ENCODE data around the gene ERGIC3.

The ERGIC3 gene

DNA sequence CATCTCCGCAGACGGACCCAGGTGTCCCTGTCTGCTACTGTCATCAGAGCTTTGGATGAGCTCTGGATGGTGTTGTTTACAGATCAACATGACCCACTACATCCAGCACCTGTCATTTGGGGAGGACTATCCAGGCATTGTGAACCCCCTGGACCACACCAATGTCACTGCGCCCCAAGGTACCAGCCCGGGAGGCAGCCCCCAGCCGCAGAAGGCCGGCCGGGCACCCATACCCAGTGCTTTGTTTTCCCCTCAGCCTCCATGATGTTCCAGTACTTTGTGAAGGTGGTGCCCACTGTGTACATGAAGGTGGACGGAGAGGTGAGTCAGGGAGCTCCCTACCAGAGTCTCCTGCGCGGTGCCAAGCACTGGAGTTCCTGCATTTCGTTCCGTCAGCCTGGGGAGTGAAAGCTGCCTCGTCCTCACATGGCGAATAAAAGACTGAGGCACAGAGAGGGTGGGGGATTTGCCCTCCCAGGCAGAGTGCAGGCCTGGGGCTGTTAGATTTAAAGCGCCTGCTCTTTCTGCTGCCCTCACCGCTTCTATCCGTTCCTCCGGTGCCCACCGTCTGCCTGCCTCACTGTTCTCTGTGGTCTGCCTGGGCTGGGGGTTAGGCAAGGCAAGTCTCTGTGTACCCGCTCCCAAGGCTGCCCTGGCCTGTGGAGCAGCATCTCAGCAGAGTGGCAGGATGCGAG, 14.2 kb downstream of the ERGIC3 start:
- DNase-seq (ENCODE audit: insufficient read length, low spot score), result peak; percentile 8
- TF ChIP-seq, protein P1, sequence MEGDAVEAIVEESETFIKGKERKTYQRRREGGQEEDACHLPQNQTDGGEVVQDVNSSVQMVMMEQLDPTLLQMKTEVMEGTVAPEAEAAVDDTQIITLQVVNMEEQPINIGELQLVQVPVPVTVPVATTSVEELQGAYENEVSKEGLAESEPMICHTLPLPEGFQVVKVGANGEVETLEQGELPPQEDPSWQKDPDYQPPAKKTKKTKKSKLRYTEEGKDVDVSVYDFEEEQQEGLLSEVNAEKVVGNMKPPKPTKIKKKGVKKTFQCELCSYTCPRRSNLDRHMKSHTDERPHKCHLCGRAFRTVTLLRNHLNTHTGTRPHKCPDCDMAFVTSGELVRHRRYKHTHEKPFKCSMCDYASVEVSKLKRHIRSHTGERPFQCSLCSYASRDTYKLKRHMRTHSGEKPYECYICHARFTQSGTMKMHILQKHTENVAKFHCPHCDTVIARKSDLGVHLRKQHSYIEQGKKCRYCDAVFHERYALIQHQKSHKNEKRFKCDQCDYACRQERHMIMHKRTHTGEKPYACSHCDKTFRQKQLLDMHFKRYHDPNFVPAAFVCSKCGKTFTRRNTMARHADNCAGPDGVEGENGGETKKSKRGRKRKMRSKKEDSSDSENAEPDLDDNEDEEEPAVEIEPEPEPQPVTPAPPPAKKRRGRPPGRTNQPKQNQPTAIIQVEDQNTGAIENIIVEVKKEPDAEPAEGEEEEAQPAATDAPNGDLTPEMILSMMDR (IDR thresholded peaks at IDR 0.05; ENCODE audit: insufficient read depth, missing control alignments), result no peak
- no peak for FAIRE-seq

DNA sequence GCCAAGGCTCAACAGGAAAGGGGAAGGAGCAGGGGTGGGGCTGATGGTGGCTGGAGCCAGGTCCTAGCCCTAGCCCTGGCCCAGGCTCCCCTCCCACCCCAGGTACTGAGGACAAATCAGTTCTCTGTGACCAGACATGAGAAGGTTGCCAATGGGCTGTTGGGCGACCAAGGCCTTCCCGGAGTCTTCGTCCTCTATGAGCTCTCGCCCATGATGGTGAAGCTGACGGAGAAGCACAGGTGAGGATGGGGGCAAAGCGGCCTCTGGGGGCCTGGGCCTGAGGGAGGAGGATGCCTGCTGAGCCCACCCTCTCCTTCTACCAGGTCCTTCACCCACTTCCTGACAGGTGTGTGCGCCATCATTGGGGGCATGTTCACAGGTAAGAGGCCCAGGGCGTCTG, 15.0 kb downstream of the ERGIC3 start:
- DNase-seq (ENCODE audit: insufficient read length, low spot score), result peak; percentile 7

DNA sequence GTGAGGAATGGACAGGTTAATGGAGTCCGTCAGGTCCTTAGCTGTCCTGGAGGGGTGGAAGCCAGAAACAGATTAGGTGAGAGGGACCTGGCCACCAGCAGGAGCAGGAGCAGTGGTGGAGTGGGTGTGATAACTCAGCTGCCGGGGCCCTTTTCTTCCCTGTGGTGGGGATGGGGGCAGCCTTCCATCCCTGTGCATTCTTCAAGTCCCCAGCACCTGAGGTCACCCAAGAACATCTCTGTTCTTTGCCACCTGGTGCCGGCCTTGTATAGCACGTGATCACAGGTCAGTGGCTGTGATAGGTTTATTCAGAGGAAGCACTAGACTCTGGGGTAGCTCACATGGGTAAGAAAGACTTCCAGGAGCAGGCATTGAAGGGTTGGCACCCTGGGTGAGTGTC, 16.6 kb downstream of the ERGIC3 start:
- DNase-seq (ENCODE audit: insufficient read length, low spot score) (no peak), FAIRE-seq (no peak)
- TF ChIP-seq, protein P1 (IDR thresholded peaks at IDR 0.05; ENCODE audit: insufficient read depth, missing control alignments), result no peak

More for the DNA sequence above, 15.0 kb downstream of the ERGIC3 start:
- no peak for FAIRE-seq
- TF ChIP-seq, protein P1 (IDR thresholded peaks at IDR 0.05; ENCODE audit: insufficient read depth, missing control alignments), result no peak

DNA sequence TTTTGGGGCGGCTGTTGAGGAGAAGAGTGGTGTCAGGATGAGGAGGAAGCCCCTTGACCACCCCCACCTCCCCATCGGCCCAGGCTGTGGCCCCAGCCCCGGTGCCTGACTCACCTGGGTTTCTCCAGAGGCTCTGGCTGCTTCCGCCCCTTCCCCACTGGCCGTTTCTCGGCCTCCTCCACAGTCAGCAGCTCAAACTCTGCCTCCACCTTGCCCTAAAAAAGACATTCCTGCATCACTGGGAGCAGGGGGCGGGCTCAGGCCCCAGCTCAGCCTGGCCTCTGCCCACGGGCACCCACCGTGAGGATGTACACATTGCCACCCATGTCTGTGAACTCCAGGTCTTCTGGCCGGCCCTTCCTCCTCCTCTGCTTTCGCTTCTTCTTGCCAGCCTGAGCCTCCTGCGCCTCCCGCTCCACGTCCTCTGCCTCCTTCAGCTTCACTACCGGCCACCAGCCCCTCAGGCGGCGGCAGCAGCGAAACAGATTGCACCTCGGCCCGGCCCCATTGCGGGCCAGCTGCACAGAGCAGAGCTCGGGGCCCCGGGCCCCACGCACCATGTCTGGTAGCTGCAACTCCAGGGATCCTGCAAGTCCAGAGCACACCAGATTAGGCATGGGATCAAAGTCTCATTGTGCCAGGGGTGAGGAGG, 17.3 kb downstream of the ERGIC3 start:
- DNase-seq (ENCODE audit: insufficient read length, low spot score) (peak; percentile 3), FAIRE-seq (no peak)
- TF ChIP-seq, protein P1 (IDR thresholded peaks at IDR 0.05; ENCODE audit: insufficient read depth, missing control alignments), result no peak

DNA sequence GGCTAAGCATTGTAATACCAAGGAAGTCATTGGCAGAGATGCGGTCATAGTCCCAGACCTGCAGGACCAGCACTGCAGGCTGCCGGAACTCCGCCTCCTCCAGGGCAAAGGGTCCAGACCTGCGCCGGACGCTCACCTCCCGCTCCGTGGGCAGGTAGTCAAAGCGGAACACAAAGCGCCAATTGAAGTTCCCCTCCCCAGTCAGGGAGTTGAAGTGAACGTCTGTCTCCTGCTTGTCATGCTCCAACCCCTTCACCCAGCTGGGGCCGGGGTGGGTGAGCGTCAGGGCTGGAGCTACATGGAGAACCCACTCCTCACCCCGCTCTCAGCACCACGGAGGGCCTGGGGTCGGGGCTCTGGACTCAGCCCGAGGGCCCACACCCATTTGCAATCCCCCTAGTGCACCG, 18.2 kb downstream of the ERGIC3 start:
- FAIRE-seq (no peak), DNase-seq (ENCODE audit: insufficient read length, low spot score) (no peak)
- TF ChIP-seq, protein P1 (IDR thresholded peaks at IDR 0.05; ENCODE audit: insufficient read depth, missing control alignments), result no peak

DNA sequence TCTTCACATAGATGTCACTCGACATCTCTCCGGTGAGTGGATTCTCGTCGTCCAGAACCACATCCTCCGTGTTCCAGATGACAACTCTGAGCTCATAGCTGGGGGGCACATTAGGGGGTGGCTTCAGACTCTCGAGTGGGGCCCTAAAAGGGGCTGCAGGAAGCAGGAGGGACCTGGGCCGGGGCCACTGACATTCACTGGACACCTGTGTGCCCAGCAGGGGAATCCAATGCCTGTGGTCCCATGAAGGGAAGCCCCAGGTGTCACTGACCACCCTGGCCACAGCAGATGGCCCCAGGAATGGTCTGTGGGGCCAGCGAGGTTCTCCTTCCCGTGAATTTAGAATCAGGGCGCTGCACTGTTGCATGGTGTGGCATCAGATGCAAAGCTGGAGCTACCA, 18.7 kb downstream of the ERGIC3 start:
- FAIRE-seq (no peak), DNase-seq (ENCODE audit: insufficient read length, low spot score) (no peak)
- TF ChIP-seq, protein P1 (IDR thresholded peaks at IDR 0.05; ENCODE audit: insufficient read depth, missing control alignments), result no peak

DNA sequence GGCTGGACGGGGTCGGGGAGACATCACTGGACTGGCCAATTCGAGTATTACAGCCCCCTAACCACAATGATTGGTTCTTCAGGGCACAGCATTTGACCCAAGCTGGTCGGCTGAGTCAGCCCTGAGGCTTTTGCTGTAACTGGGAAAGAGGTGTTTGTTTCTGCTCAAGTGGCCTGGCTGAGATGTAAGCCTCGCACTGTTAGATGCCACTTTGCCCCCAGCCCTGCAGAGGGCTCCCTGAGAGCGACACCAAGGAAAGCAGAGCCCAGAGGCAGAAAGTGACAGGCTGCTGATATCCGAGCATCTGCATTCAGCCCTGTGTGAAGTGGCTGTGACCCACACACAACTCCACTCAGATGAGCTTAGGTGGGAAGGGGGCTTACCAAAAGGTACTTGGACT, 19.4 kb downstream of the ERGIC3 start:
- no peak for DNase-seq (ENCODE audit: insufficient read length, low spot score)
- TF ChIP-seq, protein P1 (IDR thresholded peaks at IDR 0.05; ENCODE audit: insufficient read depth, missing control alignments), result peak; percentile 52
- FAIRE-seq, result no peak

All from D721Med (cell line).